HG03039 (cell line): ENCODE results near the gene TIPARP.

Experiments used
- ATAC-seq: cut with Tn5 transposase; IDR thresholded peaks from one replicate; pipeline ENCODE4 v1.9.1; 2021; ENCODE audit warnings: mild to moderate bottlenecking, moderate library complexity; ENCODE audit not compliant: unreplicated experiment

Gene TIPARP, protein sequence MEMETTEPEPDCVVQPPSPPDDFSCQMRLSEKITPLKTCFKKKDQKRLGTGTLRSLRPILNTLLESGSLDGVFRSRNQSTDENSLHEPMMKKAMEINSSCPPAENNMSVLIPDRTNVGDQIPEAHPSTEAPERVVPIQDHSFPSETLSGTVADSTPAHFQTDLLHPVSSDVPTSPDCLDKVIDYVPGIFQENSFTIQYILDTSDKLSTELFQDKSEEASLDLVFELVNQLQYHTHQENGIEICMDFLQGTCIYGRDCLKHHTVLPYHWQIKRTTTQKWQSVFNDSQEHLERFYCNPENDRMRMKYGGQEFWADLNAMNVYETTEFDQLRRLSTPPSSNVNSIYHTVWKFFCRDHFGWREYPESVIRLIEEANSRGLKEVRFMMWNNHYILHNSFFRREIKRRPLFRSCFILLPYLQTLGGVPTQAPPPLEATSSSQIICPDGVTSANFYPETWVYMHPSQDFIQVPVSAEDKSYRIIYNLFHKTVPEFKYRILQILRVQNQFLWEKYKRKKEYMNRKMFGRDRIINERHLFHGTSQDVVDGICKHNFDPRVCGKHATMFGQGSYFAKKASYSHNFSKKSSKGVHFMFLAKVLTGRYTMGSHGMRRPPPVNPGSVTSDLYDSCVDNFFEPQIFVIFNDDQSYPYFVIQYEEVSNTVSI

GRCh38 chr3:156674046-156674910 lies at the start of gene TIPARP:
TIPARP (plus strand) TSS chr3:156674590; CDS start chr3:156677698, 3,108 bp downstream.
- peak; percentile 74 for ATAC-seq

- ATAC-seq = no peak
These were observed 48.3 kb upstream of the TIPARP start for GRCh38 chr3:156626104-156626503.

GRCh38 chr3:156627946-156628569 lies 46.3 kb upstream of the TIPARP start:
- no peak for ATAC-seq

DNA sequence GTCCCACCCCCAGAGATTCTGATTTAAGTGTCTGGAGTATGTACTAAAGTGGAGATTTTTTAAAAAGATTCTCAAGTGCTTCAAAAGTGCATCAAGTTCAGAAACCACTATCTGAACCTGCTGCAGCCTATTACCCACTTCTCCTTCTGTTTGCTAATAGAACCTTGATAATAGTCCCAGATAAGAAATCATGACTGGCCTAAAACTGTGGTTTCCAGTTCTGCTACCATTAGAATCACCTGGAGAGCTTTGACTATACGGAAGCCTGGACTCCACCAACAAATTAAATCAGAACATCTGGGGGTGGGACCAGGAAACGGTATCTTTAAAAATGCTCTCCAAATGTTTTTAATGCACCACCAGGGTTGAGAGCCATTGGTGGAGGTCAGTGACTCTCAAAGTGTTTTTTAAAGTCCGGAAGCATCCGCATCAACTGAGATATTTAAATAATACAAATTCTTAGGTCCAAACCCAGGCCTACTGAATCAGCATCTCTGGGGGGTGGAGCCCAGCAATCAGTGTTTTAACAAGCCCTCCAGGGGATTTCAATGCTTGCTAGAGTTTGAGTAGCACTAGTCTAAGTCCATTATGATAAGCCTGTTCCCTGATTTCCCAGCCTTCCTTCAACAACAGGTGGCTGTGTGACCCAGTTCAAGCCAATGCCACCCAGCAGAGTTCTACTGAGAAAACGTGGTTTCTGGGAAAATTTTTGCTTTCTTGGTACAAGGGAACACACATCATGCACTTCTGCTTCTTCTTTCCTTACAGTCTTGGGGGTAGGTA lies 45.4 kb upstream of the TIPARP start:
- ATAC-seq = no peak

DNA sequence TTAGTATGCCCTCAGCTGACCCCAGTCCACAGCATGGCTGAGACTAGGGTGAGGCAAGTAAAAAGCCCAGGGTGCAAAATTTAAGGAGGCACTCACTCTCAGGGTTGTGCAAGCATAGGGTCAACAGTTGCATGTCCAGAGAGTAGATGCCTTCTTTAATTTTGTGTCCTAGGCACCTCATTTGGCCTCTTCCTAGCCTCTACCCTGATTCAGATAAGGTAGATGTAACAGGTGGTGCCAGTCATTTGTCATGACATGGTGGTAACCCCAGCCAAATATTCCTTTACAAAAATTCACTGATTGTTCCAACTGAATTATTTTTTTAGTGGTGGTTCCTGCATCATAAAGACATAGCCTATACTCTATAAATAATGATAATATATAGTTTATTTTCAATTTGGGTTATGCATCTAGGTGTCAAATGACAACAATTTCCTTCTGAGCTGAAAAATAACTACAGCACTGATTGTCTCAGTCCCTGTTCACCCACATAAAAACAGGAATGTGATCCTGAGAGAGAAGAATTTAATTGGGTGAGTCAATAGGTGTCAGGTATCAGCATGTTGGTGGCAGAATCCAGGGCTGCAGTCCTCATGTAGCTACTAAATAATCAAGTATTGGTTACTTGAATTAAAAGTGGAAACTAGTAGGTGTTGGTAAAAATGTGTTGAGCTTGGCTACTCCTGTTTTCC lies 44.2 kb upstream of the TIPARP start:
- ATAC-seq = no peak

DNA sequence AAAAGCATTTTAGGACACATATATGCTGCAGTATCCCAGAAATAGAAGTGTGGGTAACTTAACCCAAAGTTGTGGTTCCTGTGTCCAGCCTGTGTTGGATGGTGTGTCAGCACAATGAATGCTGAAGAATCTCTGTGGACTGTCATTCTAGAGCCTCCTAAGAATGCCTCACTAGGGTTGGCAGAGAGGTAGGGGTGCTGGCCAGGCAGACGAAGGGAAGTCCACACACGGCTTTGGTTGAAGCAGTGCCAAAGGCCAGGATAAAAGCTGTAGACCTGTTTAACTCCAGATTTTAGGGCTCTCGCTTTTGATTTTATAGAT lies 43.7 kb upstream of the TIPARP start:
- no peak for ATAC-seq

- no peak for ATAC-seq
These were observed 43.1 kb upstream of the TIPARP start for GRCh38 chr3:156631323-156631722.

GRCh38 chr3:156632601-156633000 lies 41.8 kb upstream of the TIPARP start:
- no peak for ATAC-seq

DNA sequence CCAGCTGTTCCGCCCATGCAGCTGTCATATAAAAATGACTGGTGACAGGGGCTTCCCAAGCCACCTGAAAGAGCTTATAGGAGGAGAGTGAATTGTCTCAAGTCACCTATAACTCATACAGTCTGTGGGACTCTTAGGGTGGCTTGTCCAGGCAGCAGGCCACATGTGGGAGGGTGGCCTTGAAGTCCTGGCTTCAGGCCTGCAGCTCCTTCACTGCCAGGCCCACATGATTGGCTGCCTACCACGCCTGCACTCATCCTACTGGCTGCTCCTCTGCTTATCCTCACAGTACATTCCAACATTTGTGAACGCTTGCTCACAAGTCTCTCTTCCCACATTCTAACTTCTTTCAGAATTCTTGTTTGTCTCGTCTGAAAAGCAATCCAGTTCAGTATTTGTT lies 41.1 kb upstream of the TIPARP start:
- no peak for ATAC-seq

- ATAC-seq = no peak
These were observed 39.4 kb upstream of the TIPARP start for GRCh38 chr3:156635034-156635433.

- no peak for ATAC-seq
These were observed 38.4 kb upstream of the TIPARP start for GRCh38 chr3:156635973-156636372.

DNA sequence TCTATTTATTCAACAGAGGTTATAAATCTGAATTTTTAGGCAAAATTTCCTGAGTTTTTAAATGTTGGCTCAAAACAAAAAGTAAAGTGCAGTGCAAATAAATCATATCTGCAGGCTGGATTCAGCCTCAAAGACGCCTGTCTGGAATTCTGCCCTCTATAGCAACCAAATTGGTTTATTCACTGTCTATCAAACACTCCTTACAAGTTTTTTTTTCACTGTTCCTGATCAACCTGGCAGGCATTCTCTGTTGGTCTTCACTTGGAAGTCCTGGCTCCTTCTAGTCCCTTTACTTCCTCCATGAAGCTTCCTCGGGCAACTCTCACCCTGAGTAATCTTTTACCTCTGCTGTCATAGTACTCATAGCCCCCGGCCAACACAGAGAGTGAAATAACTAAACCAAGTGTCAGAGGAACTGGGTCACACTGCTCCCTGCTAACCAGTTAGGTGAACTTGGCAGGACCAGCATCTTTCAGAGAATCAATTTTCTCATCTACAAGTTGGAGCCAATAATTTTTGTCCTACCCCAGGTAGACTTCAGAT lies 36.8 kb upstream of the TIPARP start:
- no peak for ATAC-seq

DNA sequence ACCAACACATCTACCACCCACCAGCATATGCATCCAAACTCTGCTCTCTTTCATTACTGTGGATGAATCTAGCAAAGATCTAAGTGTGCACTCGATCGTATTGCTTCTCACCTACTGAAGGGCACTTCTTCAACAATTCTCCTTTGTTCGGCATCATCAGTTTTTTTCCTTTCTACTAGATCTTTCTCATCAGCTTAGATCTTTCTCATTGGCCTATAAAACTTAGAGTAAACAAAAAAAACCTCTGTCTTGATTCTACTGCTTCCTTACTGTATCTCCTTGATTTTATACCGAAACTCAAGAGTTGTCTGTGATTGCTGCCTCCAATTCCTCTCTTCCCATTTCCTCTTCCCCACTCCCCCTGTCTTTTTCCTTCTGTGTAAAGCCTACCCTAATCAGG lies 36.1 kb upstream of the TIPARP start:
- no peak for ATAC-seq

DNA sequence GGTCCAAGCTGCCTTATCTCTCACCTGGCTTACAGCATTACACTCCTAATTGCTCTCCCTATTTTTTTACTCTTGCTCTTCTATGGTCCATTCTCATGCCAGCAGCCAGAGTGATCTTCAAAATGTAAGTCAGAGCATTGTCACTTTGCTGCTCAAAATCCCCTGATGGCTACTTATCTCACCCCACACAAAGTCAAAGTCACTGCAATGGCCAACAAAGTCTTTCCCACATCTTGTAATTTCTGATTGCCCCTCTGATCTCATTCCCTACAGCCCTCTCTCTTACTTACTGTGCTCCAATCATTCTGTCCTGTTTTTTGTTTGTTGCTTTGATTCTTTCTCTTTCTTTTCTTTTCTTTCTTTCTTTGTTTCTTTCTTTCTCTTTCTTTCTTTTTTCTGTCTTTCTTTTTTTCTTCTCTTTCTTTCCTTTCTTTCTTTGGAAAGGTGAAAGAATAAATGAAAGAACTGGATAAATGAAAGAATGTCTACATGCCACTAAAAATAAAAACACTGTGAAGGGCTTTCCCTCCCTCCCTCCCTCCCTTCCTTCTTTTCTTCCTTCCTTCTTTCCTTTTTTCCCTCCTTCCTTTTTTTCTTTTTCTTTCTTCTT lies 34.9 kb upstream of the TIPARP start:
- ATAC-seq = no peak

DNA sequence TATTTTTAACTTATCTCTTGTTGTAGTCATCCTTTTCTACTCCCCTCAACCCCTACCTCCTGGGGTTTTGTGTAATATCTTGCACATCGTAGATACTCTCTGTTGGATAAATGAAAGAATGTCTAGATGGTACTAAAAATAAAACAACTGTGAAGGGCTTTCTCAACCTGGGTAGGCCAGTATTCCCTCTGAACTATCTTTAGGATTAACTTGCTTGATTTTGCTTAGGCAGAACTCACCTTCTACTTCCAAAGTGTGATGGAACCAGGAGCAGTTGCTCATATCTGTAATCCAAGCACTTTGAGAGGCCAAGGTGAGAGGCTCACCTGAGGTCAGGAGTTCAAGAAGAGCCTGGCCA lies 32.8 kb upstream of the TIPARP start:
- no peak for ATAC-seq

GRCh38 chr3:156642750-156643728 lies 31.4 kb upstream of the TIPARP start:
- ATAC-seq = peak; percentile 27

DNA sequence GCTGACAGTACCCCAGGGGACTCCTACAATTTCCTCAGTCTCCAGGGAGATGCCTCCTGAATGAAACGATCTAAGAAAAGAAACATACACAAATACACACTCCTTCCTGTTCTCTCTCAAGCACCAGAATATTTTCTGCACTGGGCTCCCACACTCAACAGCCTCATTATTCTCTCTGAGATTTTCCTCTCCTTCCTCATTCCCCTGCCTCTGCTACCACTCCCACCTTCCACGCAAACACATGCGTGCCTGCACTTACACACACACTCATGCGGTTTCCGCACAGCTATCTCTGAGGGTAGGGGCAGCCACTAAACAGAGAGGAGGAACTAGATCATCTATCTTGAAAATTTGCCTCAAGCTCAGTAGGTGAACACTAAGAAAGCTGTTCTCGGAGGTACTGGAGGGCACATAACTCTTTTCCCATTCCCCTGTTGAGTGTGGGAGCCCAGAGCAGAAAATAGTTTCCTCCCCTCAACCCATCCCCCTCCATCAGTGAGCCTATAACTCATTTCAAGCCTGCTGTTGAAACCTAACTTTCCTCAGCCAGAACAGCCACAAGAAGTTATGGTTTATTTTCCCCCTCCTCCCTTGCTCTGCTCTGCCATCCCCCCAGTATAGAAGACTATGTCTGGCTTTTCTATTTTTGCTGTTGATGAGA lies 30.5 kb upstream of the TIPARP start:
- ATAC-seq = peak; percentile 65
